ENCODE data around the gene CDK13. TPM values are rescaled to one million over a fixed set of nuclear protein-coding genes. Genes with fewer than 3 reads are reported as not detected.

CDK13 gene
- polyA plus RNA-seq, 3 donors, result 8.8 to 25.7 (median 11.2) TPM

GRCh38 chr7:40009301-40009700 is 59.2 kb downstream of the CDK13 start:
- peaks cover 22 to 39% of the 10 kb centered on the region in 2 donors for H3K36me3 Mint-ChIP-seq

GRCh38 chr7:40014376-40014775 is 64.3 kb downstream of the CDK13 start:
- Histone ChIP-seq H3K36me3 (replicated peaks in 1 of 2; ENCODE audit: control insufficient read depth in 1 of 2, insufficient read depth in 2 of 2, low read length in 2 of 2) (peaks cover 10 to 36% of the 10 kb centered on the region in 2 donors), H3K9me3 (replicated peaks in 1 of 2; ENCODE audit: control insufficient read depth in 1 of 2, insufficient read depth in 1 of 2, low read length in 2 of 2) (no peaks in the 10 kb centered on the region), H3K4me3 (replicated peaks in 1 of 3; ENCODE audit: low read depth in 2 of 3, low read length in 3 of 3) (no peak overlapping the region), H3K27me3 (ENCODE audit: control insufficient read depth in 2 of 2, insufficient read depth in 2 of 2, low read length in 2 of 2) (no peaks in the 10 kb centered on the region), H3K27ac (ENCODE audit: low read depth in 1 of 2, low read length in 2 of 2) (no peak overlapping the region), H3K4me2 (replicated peaks; ENCODE audit: extremely low read depth, low read length, poor library complexity, severe bottlenecking) (no peak overlapping the region), H2AFZ (ENCODE audit: insufficient read depth, low read depth, low read length, poor library complexity, severe bottlenecking) (no peak overlapping the region), H3K9ac (ENCODE audit: insufficient read depth, low read length, poor library complexity, severe bottlenecking) (no peak overlapping the region), H3K4me1 (ENCODE audit: control insufficient read depth in 1 of 2, insufficient read depth in 2 of 2, low read length in 2 of 2) (peaks cover 28 to 35% of the 10 kb centered on the region in 2 donors), H3K79me2 (ENCODE audit: insufficient read depth, low read length) (peaks cover 25% of the 10 kb centered on the region), H4K20me1 (ENCODE audit: insufficient read depth, low read length) (no peaks in the 10 kb centered on the region)
- no peaks in the 10 kb centered on the region for H3K9me3 Mint-ChIP-seq
- no peaks in the 10 kb centered on the region for H3K27me3 Mint-ChIP-seq (ENCODE audit: low read depth in 3 of 3)
- peaks cover 36% of the 10 kb centered on the region for H3K4me1 Mint-ChIP-seq
- no CpG with 5 or more reads among the region's 4 CpGs for WGBS (ENCODE audit: insufficient coverage)
- no peak for TF ChIP-seq CTCF (IDR thresholded peaks at IDR 0.05)
- DNase-seq, result no peak
- H3K27ac Mint-ChIP-seq, result peak overlapping the region in 4 of 7 donors; percentile 22 to 50 (median 34)
- no peak overlapping the region for H3K4me3 Mint-ChIP-seq
- H3K36me3 Mint-ChIP-seq, result peaks cover 17 to 31% of the 10 kb centered on the region in 2 donors
- intact Hi-C loops (cut with micrococcal nuclease), result no loop called here

More at GRCh38 chr7:40009301-40009700, 59.2 kb downstream of the CDK13 start:
- H3K79me2 ChIP-seq (ENCODE audit: insufficient read depth, low read length), result peaks cover 20% of the 10 kb centered on the region
- no peak for DNase-seq
- no peak for TF ChIP-seq CTCF (IDR thresholded peaks at IDR 0.05)
- no peak overlapping the region for H3K4me2 ChIP-seq (replicated peaks; ENCODE audit: extremely low read depth, low read length, poor library complexity, severe bottlenecking)
- no peak overlapping the region for H3K9ac ChIP-seq (ENCODE audit: insufficient read depth, low read length, poor library complexity, severe bottlenecking)
- peaks cover 21% of the 10 kb centered on the region for H3K4me1 Mint-ChIP-seq
- no peak overlapping the region for H3K4me3 ChIP-seq (replicated peaks in 1 of 3; ENCODE audit: low read depth in 2 of 3, low read length in 3 of 3)
- H3K27me3 Mint-ChIP-seq (ENCODE audit: low read depth in 3 of 3), result no peaks in the 10 kb centered on the region
- no peaks in the 10 kb centered on the region for H3K27me3 ChIP-seq (ENCODE audit: control insufficient read depth in 2 of 2, insufficient read depth in 2 of 2, low read length in 2 of 2)
- WGBS (ENCODE audit: insufficient coverage), result no CpG with 5 or more reads among the region's 1 CpG
- no peak overlapping the region for H3K27ac Mint-ChIP-seq
- no peak overlapping the region for H2AFZ ChIP-seq (ENCODE audit: insufficient read depth, low read depth, low read length, poor library complexity, severe bottlenecking)
- intact Hi-C loops (cut with micrococcal nuclease), result no loop called here
- peaks cover 18 to 58% of the 10 kb centered on the region in 2 donors for H3K36me3 ChIP-seq (replicated peaks in 1 of 2; ENCODE audit: control insufficient read depth in 1 of 2, insufficient read depth in 2 of 2, low read length in 2 of 2)
- H3K9me3 Mint-ChIP-seq, result no peaks in the 10 kb centered on the region
- no peak overlapping the region for H3K4me3 Mint-ChIP-seq
- no peaks in the 10 kb centered on the region for H3K9me3 ChIP-seq (replicated peaks in 1 of 2; ENCODE audit: control insufficient read depth in 1 of 2, insufficient read depth in 1 of 2, low read length in 2 of 2)
- H4K20me1 ChIP-seq (ENCODE audit: insufficient read depth, low read length), result peaks cover 6% of the 10 kb centered on the region
- H3K4me1 ChIP-seq (ENCODE audit: control insufficient read depth in 1 of 2, insufficient read depth in 2 of 2, low read length in 2 of 2), result peaks cover 20 to 21% of the 10 kb centered on the region in 2 donors
- H3K27ac ChIP-seq (ENCODE audit: low read depth in 1 of 2, low read length in 2 of 2), result no peak overlapping the region
